EH (cell line): Measurements from ENCODE around the gene PLXDC2.

Experiments used
- DNase-seq: peaks from one replicate; pipeline ENCODE4 v3.0.0-alpha.2; 2015; ENCODE audit warnings: low read depth

The PLXDC2 gene

DNA sequence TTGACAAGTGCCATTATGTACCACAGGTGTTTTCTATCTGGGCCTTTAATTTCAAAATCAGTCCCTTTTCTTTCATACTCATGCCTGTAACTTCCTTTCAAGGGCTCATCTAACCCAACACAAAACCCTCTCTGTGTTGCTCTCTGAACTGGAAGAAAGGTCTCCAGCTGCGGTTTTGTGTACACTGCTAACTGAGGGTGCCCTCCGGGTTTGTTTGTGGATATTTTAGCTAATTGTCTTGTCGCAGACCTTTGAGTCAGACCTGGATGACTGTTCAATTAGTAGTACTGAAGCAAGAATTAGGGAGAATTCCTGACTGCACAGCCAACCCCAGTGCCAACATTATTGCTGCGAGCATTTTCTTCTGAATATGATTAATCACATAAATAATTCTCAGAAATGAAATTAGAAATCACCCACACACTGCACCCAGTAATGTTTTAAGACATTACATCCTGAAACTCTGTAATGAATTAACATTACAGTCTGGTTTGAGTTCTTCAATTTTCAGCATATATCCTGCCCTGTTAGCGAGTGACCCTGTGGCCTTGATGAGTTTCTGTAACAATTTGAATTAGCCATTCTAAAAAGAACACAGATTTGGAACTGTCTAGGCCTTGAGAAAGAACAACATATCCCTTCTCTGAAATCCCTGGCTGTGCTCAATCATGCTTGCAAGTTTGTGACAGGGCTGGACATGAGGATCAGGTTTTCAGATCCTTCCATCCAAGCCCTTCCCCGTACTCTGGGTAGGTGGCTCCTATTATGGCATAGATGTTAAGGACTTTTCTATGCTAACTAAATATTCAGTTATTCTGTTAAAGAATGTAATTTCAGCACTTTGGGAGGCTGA is 460.1 kb downstream of the PLXDC2 start:
- no peak for DNase-seq

DNA sequence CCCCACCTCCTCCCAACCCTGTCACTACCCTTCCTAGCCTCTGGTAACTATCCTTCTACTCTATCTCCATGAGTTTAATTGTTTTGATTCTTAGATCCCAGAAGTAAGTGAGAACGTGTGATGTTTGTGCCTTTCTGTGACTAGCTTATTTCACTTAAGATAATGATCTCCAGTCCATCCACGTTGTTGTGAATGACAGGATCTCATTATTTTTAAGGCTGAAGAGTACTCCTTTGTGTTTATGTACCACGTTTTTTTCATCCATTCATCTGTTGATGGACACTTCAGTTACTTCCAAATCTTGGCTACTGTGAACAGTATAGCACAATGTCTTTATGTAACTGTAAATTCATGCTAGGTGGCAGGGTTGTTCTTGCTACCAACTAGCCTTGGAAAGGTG is 461.6 kb downstream of the PLXDC2 start:
- no peak for DNase-seq

DNA sequence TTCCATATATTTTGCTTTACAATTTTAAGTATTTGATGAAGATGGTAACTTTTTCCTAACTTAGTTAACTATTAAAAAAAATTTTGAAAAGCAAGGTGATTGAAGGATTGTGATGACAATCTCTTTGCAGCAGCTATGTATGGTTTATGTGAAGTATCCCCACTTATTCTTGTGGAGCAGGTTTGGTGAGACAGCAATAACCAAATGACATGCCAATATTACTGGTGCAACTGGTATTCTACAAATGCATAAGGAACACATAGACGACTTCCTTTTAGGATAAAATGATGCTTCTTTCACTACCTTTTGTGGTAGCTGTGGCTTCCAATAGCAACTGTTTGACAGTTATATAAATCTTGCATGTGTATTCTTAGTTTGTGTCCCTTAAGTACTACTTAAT is 465.3 kb downstream of the PLXDC2 start:
- DNase-seq = no peak

DNA sequence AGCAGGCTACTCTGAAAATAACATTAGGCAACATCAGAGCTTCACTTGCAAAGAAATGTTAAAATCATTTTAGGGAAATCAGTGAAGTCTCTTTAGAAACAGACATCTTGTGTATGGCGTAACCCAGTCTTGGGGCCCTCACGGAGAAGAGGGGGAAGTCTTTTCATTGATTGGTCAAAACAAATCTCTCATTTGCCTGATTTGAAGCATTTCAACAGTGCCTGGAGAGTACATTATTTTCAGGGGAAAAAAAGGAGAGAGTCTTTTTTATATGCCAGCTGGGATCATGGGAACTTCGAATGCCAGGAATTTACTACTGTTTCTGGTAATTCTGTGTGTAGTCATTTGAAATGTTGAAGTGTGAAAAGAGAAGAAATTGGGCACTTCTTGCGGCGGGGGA is 471.4 kb downstream of the PLXDC2 start:
- DNase-seq = no peak

DNA sequence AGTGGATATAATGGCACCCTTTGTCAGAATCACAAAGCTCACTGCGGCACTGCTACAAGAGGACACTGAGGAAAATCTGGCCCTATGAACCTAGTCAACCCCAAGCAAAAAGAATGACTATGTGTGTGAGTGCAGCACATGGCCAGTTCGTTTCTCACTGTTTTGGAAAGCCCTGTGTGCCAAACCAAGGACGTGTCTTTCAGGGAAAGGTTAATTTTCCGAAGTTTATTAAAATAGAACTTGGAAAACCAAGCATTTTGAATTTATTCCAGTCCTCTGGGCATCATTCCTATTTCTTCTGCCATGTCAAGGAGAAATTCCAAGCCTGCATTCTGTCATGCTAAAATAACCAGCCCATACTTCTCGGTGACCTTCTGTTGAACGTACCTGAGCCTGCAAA is 471.8 kb downstream of the PLXDC2 start:
- DNase-seq = no peak

DNA sequence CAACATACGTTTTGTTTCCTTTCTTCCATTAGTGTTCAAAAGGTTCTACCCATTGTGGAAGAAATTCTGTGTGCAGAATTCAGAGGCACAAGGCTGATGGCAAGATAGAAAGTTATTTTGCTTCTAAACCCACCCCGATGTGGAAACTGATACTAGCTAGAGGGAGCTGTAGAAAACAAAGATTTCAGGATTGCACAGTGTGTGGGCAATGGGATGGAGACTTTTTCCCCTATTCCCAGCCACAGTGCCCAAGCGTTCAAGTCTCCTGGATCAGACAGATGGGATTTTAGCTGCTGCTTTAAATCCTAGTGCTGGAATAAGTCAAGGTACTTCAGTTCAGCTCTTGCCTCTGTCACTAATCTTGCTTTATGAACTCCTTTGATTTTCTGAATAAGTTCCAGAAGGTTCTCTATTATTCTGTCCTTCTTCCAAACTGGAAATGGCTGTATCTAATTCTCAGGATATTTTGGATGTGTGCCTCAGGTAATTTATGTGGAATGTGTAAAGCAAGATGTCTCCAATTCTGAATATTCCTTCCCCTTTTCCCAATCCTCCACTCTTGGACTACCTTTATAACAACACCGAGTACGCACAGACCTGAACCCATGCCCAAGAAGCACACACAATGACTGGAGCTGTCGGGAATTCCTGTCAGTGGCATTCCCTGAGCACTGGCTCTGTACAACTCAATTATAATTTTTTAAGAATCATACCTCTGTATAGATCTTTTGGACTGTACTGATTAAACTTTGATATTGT is 473.0 kb downstream of the PLXDC2 start:
- DNase-seq = no peak

DNA sequence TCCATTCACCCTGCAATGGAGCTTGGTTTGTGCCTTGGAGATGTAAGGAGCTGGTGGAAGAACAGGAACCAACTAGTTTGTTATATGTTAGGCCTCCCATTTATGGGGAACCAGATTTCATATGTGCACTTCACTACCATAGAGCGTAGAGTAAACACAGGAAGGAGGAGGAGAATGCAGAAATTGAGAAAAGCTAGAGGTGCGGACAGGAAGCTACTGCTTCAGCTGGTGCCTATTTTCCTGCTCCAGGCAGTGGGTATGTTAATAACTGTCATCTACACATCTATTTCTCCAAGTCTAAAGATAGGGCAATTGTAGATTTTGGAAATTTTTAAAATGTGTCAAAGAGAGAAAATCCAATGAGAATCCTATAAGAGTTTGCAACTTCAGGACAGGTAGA is 482.2 kb downstream of the PLXDC2 start:
- no peak for DNase-seq

DNA sequence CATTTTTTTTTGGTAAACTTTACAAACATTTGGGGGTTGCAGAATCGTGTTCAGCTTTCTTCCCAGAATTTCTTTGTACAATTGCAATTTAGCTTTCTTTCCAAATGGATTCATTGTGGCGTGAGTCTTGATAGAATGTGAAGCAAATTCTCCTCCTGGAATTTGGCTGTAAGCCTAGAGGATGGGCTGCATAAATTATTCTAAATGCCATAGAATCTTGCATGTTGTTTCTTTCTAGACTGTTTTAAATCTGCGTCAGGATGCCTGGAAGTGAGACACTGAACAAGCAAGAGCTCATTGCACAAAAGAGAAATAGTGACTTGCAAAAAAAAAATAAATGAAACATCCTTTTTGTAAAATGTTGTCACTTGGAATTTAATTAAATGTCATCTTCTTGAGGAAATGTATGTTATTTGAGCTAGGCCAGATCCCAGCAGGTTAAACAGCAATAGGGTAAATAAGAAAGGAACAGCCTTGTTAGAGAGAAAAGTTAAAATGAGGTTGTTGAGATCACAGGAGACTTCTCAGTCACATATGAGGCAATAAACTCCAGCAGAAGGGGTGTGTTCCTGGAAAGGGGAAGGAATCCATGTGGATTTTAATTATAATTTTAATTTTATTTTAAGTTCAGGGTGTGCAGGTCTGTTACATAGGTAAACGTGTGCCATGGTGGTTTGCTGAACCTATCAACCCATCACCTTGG is 483.0 kb downstream of the PLXDC2 start:
- no peak for DNase-seq

DNA sequence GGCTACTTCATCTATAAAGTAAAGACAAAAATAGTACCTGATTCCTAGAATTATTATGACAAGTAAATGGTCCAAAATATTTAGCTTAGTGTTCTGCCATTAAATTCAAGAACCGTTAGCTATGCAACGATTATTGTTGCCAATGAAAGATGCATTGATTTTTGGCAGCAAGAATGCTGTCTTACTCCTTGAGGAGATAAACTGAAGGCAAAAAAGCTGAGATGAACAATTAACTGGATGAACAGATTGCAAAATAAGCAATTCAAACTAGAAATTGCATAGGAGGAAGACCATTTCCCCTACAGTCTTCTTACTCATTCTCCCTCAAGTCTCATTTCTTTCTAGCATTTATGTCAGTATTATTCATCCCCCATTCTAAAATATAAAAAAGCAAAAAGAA is 484.5 kb downstream of the PLXDC2 start:
- DNase-seq = no peak

DNA sequence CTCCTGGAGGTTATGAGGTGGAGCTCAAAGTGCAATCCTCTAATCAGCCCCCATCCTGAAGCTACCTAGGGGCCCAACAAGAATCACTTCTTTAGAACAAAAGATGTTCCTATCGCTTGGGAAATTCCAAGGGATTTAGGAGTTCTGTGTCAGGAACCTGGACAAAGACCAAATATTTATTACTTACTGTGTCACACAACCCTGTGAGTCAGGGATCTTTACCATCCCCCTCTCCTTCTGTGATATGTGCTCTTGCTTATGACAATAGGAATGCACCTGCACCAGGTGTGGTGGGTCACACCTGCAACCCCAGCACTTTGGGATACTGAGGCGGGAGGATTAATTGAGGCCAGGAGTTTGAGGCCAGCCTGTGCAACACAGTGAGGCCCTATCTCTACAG is 485.8 kb downstream of the PLXDC2 start:
- no peak for DNase-seq

DNA sequence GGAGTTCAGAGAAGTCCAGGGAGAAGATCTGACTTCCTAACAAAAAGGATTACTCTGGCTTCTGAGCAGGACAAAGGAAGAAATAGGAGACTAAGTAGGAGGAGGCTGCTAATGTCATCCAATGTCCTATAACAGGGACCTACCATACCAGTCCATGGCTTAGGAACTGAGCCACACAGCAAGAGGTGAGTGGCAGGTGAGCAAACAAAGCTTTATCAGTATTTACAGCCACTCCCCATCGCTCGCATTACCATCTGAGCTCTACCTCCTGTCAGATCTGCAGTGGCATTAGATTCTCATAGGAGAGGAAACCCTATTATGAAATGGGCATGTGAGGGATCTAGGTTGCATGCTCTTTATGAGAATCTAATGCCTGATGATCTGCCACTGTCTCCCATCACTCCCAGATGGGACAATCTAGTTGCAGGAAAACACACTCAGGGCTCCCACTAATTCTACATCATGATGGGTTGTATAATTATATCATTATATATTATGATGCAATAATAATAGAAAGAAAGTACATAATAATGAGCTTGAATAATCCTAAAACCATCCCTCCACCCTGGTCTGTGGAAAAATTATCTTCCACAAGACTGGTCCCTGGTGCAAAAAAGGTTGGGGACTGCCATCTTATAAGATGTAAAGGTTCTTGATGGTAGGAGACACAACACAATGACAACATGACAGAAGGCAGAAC is 487.4 kb downstream of the PLXDC2 start:
- DNase-seq = no peak

DNA sequence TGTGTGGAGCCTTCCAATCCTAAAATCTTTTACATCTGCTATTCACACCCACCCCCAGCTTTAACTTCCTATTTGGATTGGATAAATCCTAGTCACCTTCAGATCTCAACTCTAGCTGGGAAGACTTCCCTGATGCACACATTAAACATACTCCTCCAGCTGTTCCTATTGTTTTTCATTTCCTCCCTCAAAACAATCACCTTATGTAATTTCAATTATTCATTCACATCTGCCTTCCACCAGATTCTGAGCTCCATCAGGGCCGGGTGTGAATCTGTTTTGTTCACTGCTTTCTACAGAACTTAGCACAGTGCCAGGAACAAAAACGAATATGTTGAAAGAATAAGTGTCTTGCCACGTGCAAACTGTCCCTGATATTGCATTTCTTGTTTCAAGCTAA is 497.4 kb downstream of the PLXDC2 start:
- no peak for DNase-seq

DNA sequence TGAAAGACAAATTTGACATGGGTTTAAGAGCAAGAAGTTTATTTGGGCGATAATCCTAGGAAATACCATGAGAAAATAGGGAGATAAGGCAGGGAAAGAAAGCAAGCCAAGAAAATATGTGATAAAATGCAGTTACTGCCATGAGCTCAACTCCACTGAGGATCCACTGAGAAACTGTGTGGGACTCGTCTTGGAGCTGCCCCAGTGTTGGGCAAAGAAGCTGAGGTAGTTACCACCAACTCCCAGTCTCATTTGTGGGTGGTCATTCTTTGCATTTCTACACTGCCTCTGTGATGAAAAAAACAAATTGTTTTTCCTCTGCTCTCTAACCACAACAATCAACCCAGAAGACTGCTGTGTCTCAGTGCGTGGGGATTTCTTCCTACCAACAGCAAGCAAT is 498.2 kb downstream of the PLXDC2 start:
- DNase-seq = no peak

DNA sequence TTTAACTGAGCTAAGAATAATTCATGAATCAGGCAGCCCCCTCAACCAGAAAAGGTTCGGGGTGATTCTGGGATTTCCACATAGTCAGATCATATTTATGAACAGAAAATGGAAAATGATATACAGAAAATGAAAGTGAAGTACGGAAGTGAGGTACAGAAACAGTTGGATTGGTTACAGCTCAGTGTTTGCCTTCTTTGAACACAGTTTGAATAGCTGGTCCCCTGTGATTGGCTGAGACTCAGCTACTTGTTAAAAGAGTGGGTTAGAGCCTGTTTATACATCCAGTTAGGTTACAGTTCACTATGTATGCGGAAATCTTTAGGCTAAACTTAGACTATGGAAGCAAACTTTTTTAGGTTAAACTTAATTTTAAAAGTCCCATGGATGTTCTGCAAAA is 511.7 kb downstream of the PLXDC2 start:
- no peak for DNase-seq

DNA sequence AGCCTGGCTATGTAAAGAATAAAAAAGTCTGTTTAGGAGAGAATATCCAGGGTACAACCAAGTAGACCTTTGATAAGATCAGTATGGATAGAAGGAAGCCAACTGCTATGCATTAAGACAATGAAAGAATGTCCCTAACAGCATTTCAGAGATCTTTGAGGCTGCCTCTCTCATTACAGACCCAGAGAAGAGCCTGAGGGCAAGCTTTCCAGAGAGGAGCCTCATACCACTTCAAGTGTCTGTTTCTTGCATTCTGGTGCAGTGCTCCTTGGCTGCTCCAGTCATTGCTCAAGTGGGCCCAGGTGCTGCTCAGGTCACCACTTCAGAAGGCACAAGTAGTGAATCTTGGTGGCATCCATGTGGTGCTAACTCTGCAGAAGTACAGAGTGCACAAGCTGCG is 514.0 kb downstream of the PLXDC2 start:
- no peak for DNase-seq

DNA sequence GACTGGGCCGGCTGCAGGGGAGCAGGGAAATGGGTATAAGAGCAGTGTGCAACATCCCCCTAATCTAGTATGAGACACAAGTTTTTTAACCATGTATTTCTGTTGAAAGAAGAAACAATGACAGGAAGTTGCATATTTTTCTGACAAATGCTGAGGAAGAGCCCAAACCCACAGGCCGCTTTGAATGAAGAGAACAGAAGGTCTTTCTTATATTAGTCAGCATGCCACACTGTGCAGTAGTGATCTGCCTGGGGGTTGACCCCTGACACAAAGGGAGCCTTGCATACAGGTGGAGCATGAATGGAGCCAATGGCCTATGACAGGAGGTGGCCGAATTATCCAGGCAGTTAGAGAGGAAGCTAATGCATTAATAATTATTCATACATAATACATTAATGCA is 518.3 kb downstream of the PLXDC2 start:
- DNase-seq = no peak
